Motor neuron (in vitro differentiated cells): ENCODE measurements around the gene METTL1. TPM values are rescaled to one million over a fixed set of nuclear protein-coding genes. Genes with fewer than 3 reads are reported as not detected.

ENCODE experiments used
- ATAC-seq, 8 experiments: fragments of 200-7000 bp; cut with Tn5 transposase; replicated peaks in 6 of 8; 2 replicates each; pipeline ENCODE4 v1.8.0; 2021; ENCODE audit warnings: mild to moderate bottlenecking in 8 of 8, moderate library complexity in 8 of 8
- H3K27ac ChIP-seq, 2 donors: fragments of 250-450 bp; sonication (Bioruptor Pico); 2 replicates each; pipeline ENCODE4 v1.9.0; 2021; ENCODE audit warnings: antibody characterized with exemption in 2 of 2, mild to moderate bottlenecking in 2 of 2, moderate library complexity in 1 of 2
- H3K4me1 ChIP-seq, 2 donors: fragments of 250-450 bp; sonication (Bioruptor Pico); replicated peaks in 1 of 2; 2 replicates each; pipeline ENCODE4 v1.6.1; 2021; ENCODE audit warnings: antibody characterized with exemption in 2 of 2, mild to moderate bottlenecking in 2 of 2, moderate library complexity in 1 of 2
- H3K4me3 ChIP-seq, 5 donors: fragments of 250-450 bp; sonication (Bioruptor Pico); 2 replicates each; pipeline ENCODE4 v1.9.0; 2021; ENCODE audit warnings: antibody characterized with exemption in 5 of 5, mild to moderate bottlenecking in 5 of 5, moderate library complexity in 4 of 5
- WGBS, 10 experiments: fragments of 450-650 bp; shearing (Covaris generic); methylation state at CpG; one replicate each; pipeline ENCODE4 v1.0.0; 2022; 5-methylcytosine and 5-hydroxymethylcytosine counted together
- in situ Hi-C, 9 experiments: fragments of 400-800 bp; cut with MboI; loops; one replicate each; pipeline ENCODE4 v1.15.0; 2021; ENCODE audit warnings: low sequenced_read_pairs in 9 of 9, low pct_unique_long_range_greater_than_20kb in 2 of 9; ENCODE audit not compliant: unreplicated experiment in 9 of 9
- total RNA-seq, 8 experiments: library from RNA; unstranded; fragments of 300-600 nt; gene quantifications; 2 replicates each; pipeline versions ENCODE4 v1.2.3 to v1.2.4, GENCODE V29; 2022

The METTL1 gene
- total RNA-seq, 8 experiments from 2014 or later, result 8.6 to 33.2 (median 15.8) TPM

- Histone ChIP-seq H3K27ac (peak within 1 kb of the TSS; percentile 77 to 87), H3K4me3 (peak within 1 kb of the TSS; percentile 84 to 98 (median 89)), H3K4me1 (peaks cover 27% of the 10 kb centered on the region in 2 donors)
- ATAC-seq, result peak in 6 of 8 experiments; percentile 11 to 51 (median 39)
- in situ Hi-C loops, result no loop called here
- 0 to 67% (median 8%) methylated on average over 1 to 3 of the region's 41 CpGs; no CpG with 5 or more reads in 3 of the 10 experiments for WGBS, 10 experiments
These were observed 17.3 kb downstream of the METTL1 start, which contains the start of gene MARCHF9 for GRCh38 chr12:57754411-57755193. MARCHF9 (plus strand) TSS chr12:57755103; CDS start chr12:57755529, 426 bp downstream.

GRCh38 chr12:57753756-57754337 lies 18.1 kb downstream of the METTL1 start:
- ATAC-seq, result no peak
- Histone ChIP-seq H3K4me1 (peaks cover 27% of the 10 kb centered on the region in 2 donors), H3K27ac (no peak overlapping the region), H3K4me3 (peak overlapping the region in 4 of 5 donors; percentile 84 to 98 (median 88))
- in situ Hi-C loops, result no loop called here
- 0 to 43% (median 0%) methylated on average over 1 of the region's 1 CpG; no CpG with 5 or more reads in 3 of the 10 experiments for WGBS, 10 experiments

GRCh38 chr12:57752668-57753000 lies 19.3 kb downstream of the METTL1 start:
- H3K4me3 ChIP-seq, result peak overlapping the region in 4 of 5 donors; percentile 9 to 22 (median 14)
- in situ Hi-C loops, result no loop called here
- H3K27ac ChIP-seq, result peak overlapping the region in 1 of 2 donors; percentile 48
- no peak for ATAC-seq
- 0 to 40% (median 1%) methylated on average over 1 to 5 of the region's 5 CpGs; no CpG with 5 or more reads in 2 of the 10 experiments for WGBS, 10 experiments
- H3K4me1 ChIP-seq, result peaks cover 27% of the 10 kb centered on the region in 2 donors

- Histone ChIP-seq H3K27ac (peak within 1 kb of the TSS; percentile 86 to 93), H3K4me3 (peak within 1 kb of the TSS; percentile 60 to 80 (median 69)), H3K4me1 (peaks cover 27% of the 10 kb centered on the region in 2 donors)
- in situ Hi-C loops, result no loop called here
- peak; percentile 77 to 83 (median 80) for ATAC-seq
- WGBS, 10 experiments, result 0% methylated on average over 1 to 10 of the region's 58 CpGs; no CpG with 5 or more reads in 5 of the 10 experiments
These were observed 19.9 kb downstream of the METTL1 start, which contains the start of gene CDK4 for GRCh38 chr12:57751788-57752667. CDK4 (minus strand) TSS chr12:57752310; CDS start chr12:57751717, 593 bp downstream.

GRCh38 chr12:57751432-57751787 lies 20.5 kb downstream of the METTL1 start:
- in situ Hi-C loops, result no loop called here
- Histone ChIP-seq H3K27ac (peak overlapping the region; percentile 86 to 93), H3K4me1 (peaks cover 25% of the 10 kb centered on the region in 2 donors), H3K4me3 (peak overlapping the region; percentile 60 to 80 (median 69))
- ATAC-seq, result peak in 1 of 8 experiments; percentile 0
- WGBS, 10 experiments, result 0 to 15% (median 3%) methylated on average over 1 to 5 of the region's 8 CpGs; no CpG with 5 or more reads in 4 of the 10 experiments

GRCh38 chr12:57750561-57751431 lies 21.1 kb downstream of the METTL1 start:
- in situ Hi-C loops, result no loop called here
- 40 to 100% (median 92%) methylated on average over 1 to 10 of the region's 15 CpGs; no CpG with 5 or more reads in 1 of the 10 experiments for WGBS, 10 experiments
- H3K4me1 ChIP-seq, result peaks cover 26 to 28% of the 10 kb centered on the region in 2 donors
- peak overlapping the region; percentile 86 to 93 for H3K27ac ChIP-seq
- H3K4me3 ChIP-seq, result peak overlapping the region; percentile 60 to 80 (median 69)
- ATAC-seq, result no peak

- Histone ChIP-seq H3K27ac (no peak overlapping the region), H3K4me1 (peaks cover 25 to 27% of the 10 kb centered on the region in 2 donors), H3K4me3 (no peak overlapping the region)
- no peak for ATAC-seq
- in situ Hi-C loops, result no loop called here
- WGBS, 10 experiments, result 90 to 100% (median 100%) methylated on average over 1 to 4 of the region's 5 CpGs; no CpG with 5 or more reads in 5 of the 10 experiments
These were observed 22.8 kb downstream of the METTL1 start for GRCh38 chr12:57749061-57749460.

GRCh38 chr12:57746025-57746424 lies 25.9 kb downstream of the METTL1 start:
- Histone ChIP-seq H3K4me1 (peaks cover 11 to 15% of the 10 kb centered on the region in 2 donors), H3K4me3 (peak overlapping the region in 4 of 5 donors; percentile 84 to 97 (median 90)), H3K27ac (no peak overlapping the region)
- in situ Hi-C loops, result no loop called here
- 65 to 100% (median 96%) methylated on average over 1 to 3 of the region's 3 CpGs; no CpG with 5 or more reads in 1 of the 10 experiments for WGBS, 10 experiments
- ATAC-seq, result no peak

- peak overlapping the region; percentile 81 to 97 (median 90) for H3K4me3 ChIP-seq
- H3K4me1 ChIP-seq, result peaks cover 7 to 10% of the 10 kb centered on the region in 2 donors
- in situ Hi-C loops, result no loop called here
- peak overlapping the region; percentile 97 for H3K27ac ChIP-seq
- WGBS, 10 experiments, result 0 to 80% (median 33%) methylated on average over 2 to 4 of the region's 8 CpGs; no CpG with 5 or more reads in 5 of the 10 experiments
- ATAC-seq, result peak in 1 of 8 experiments; percentile 0
These were observed 26.4 kb downstream of the METTL1 start for GRCh38 chr12:57745485-57745881.

GRCh38 chr12:57744777-57745484 lies 27.0 kb downstream of the METTL1 start, which contains the start of gene TSPAN31:
TSPAN31 (plus strand) TSS chr12:57745039; CDS start chr12:57745155, 116 bp downstream.
- Histone ChIP-seq H3K27ac (peak within 1 kb of the TSS; percentile 97), H3K4me3 (peak within 1 kb of the TSS; percentile 81 to 97 (median 90)), H3K4me1 (peaks cover 7 to 10% of the 10 kb centered on the region in 2 donors)
- in situ Hi-C loops, result no loop called here
- WGBS, 10 experiments, result 0 to 6% (median 0%) methylated on average over 1 to 19 of the region's 29 CpGs; no CpG with 5 or more reads in 4 of the 10 experiments
- peak; percentile 86 to 95 (median 93) for ATAC-seq

- WGBS, 10 experiments, result 0 to 79% (median 38%) methylated on average over 1 to 10 of the region's 21 CpGs; no CpG with 5 or more reads in 4 of the 10 experiments
- peaks cover 10% of the 10 kb centered on the region in 2 donors for H3K4me1 ChIP-seq
- peak; percentile 61 to 67 (median 64) for ATAC-seq
- in situ Hi-C loops, result no loop called here
- H3K27ac ChIP-seq, result peak overlapping the region; percentile 97
- H3K4me3 ChIP-seq, result peak overlapping the region; percentile 81 to 97 (median 90)
These were observed 27.6 kb downstream of the METTL1 start for GRCh38 chr12:57744194-57744776.
